Hippocampal formation (tissue), 2 donors: ENCODE results near the gene ANO8.

Experiments
- DNase-seq, 2 donors: peaks; one replicate each; lab custom pipeline; 2025; lab: John Stamatoyannopoulos, UW

ANO8 gene

GRCh38 chr19:17329366-17330261 lies 5.0 kb downstream of the ANO8 start:
- DNase-seq = no peak

GRCh38 chr19:17328517-17329365 lies 5.9 kb downstream of the ANO8 start:
- DNase-seq = no peak

GRCh38 chr19:17327654-17328516 lies 6.8 kb downstream of the ANO8 start:
- no peak for DNase-seq

GRCh38 chr19:17327068-17327653 lies 7.5 kb downstream of the ANO8 start:
- no peak for DNase-seq

- no peak for DNase-seq
Measured at GRCh38 chr19:17326595-17326966, 8.1 kb downstream of the ANO8 start.

GRCh38 chr19:17325881-17326594 lies 8.6 kb downstream of the ANO8 start:
- peak; percentile 43 to 53 for DNase-seq

GRCh38 chr19:17325133-17325532 lies 9.5 kb downstream of the ANO8 start:
- no peak for DNase-seq

GRCh38 chr19:17324357-17325114 lies 10.1 kb downstream of the ANO8 start:
- DNase-seq = no peak

- DNase-seq = no peak
Measured at GRCh38 chr19:17323964-17324332, 10.7 kb downstream of the ANO8 start.

- DNase-seq = no peak
Measured at GRCh38 chr19:17323300-17323963, 11.2 kb downstream of the ANO8 start.

GRCh38 chr19:17322854-17323253 lies 11.8 kb downstream of the ANO8 start:
- no peak for DNase-seq

- DNase-seq = no peak
Measured at GRCh38 chr19:17321655-17322489, 12.8 kb downstream of the ANO8 start.

- no peak for DNase-seq
Measured at GRCh38 chr19:17320435-17320834, 14.2 kb downstream of the ANO8 start.

GRCh38 chr19:17319473-17320238 lies 15.0 kb downstream of the ANO8 start:
- DNase-seq = no peak

GRCh38 chr19:17318966-17319365 lies 15.7 kb downstream of the ANO8 start:
- DNase-seq = no peak

GRCh38 chr19:17314007-17314593 lies 20.6 kb downstream of the ANO8 start:
- DNase-seq = no peak
